Type B pancreatic cell (in vitro differentiated cells): Measurements from ENCODE around the gene CHKB. TPM values are rescaled to one million over a fixed set of nuclear protein-coding genes. Genes with fewer than 3 reads are reported as not detected.

Experiments
- DNase-seq: peaks from one replicate; pipeline ENCODE4 v3.0.0; 2021; ENCODE audit warnings: mixed read lengths; ENCODE audit not compliant: unreplicated experiment; ENCODE audit errors: extremely low spot score
- H3K27ac Mint-ChIP-seq: 2 replicates; pipeline ENCODE4 v1.8.0; 2021; ENCODE audit warnings: mild to moderate bottlenecking, mixed read lengths
- H3K27me3 Mint-ChIP-seq: 2 replicates; pipeline ENCODE4 v1.8.0; 2021; ENCODE audit warnings: mixed read lengths
- H3K36me3 Mint-ChIP-seq: 2 replicates; pipeline ENCODE4 v1.8.0; 2021; ENCODE audit warnings: mixed read lengths
- H3K4me1 Mint-ChIP-seq: one replicate; pipeline ENCODE4 v1.8.0; 2021; ENCODE audit warnings: mixed read lengths; ENCODE audit not compliant: unreplicated experiment
- H3K4me3 Mint-ChIP-seq: 2 replicates; pipeline ENCODE4 v1.8.0; 2021; ENCODE audit warnings: mild to moderate bottlenecking, mixed read lengths
- H3K9me3 Mint-ChIP-seq: 2 replicates; pipeline ENCODE4 v1.8.0; 2021; ENCODE audit warnings: mixed read lengths
- total RNA-seq: library from RNA; stranded (reverse); gene quantifications from 2 replicates; pipeline ENCODE4 v1.2.1, GENCODE V29; 2021; ENCODE audit warnings: low replicate concordance
- TF ChIP-seq, protein P1 (sequence below): fragments of 200-600 bp; sonication (generic); conservative IDR thresholded peaks from 2 replicates; pipeline ENCODE4 v1.5.0; 2021; ENCODE audit warnings: antibody characterized with exemption, mild to moderate bottlenecking

Gene CHKB
- total RNA-seq, 1 donor from 2014 or later = 96.9 TPM

DNA sequence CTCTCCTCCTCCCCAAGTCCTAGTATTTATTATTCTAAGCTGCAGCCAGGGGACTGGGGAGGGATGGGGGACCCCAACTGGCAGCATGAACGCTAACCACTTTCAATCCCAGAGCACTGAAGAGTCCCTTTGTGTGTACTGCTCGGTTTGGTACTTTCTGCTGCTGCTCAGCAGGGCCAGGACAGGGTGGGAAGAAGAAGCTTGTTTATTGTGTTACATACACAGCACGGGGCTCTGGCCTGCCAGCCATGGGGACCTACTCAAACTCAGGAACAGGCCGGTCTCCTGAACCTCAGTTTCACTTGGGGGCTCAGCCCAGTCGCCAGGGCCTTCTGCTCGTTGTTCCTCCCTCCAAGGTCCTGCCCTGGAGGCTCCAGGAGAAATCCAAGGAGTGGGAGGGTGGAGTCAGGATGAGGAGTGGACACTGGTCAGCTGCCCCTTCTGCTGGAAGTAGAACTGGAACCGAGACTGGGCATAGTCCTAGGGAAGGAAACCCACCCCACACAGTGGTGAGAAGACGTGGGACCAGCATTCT is 3.8 kb downstream of the CHKB start:
- Mint-ChIP-seq H3K9me3 (no peaks in the 10 kb centered on the region), H3K4me1 (peaks cover 6% of the 10 kb centered on the region), H3K36me3 (peaks cover 3% of the 10 kb centered on the region), H3K4me3 (no peak overlapping the region), H3K27me3 (no peaks in the 10 kb centered on the region), H3K27ac (no peak overlapping the region)
- TF ChIP-seq, protein P1, sequence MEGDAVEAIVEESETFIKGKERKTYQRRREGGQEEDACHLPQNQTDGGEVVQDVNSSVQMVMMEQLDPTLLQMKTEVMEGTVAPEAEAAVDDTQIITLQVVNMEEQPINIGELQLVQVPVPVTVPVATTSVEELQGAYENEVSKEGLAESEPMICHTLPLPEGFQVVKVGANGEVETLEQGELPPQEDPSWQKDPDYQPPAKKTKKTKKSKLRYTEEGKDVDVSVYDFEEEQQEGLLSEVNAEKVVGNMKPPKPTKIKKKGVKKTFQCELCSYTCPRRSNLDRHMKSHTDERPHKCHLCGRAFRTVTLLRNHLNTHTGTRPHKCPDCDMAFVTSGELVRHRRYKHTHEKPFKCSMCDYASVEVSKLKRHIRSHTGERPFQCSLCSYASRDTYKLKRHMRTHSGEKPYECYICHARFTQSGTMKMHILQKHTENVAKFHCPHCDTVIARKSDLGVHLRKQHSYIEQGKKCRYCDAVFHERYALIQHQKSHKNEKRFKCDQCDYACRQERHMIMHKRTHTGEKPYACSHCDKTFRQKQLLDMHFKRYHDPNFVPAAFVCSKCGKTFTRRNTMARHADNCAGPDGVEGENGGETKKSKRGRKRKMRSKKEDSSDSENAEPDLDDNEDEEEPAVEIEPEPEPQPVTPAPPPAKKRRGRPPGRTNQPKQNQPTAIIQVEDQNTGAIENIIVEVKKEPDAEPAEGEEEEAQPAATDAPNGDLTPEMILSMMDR = no peak
- DNase-seq = no peak

DNA sequence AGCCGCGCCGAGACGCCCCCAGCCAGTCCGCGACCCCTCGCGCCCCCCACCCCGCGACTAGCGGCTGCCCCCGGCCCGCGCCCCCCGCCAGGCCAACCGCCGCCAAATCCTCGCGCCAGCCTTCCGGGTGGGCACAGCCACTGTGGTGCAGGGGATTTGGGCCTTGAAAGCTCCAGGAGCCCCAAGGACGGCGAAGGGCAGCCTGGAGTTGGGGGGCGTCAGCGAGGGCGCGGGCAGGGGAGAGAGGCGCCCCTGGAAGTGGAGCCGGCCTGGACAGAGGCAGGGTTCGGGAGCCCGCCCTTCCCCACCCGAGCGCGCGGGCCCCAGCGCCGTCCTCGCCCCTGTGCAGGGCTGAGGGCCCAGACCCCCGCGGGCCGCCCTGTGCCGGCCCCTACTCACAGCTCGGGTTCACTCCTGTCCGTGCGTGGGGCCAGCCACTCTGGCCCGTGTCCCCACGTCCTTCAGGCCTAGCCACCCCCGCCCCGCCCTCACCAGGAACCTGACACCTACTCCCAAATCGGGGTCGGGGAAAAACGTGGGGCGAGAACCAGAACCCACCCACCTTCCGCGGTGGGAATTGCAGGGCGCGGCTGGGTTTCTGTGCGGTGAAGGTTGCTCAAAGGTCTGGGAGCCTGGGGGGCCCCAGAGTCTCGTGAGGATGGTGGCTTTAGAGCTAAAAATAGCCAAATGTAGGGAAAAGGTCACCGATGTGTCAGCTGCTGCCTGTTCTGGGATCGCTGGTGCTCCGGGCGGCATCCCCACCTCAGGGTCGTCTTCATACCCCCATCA is 4.5 kb downstream of the CHKB start, which contains the start of gene CPT1B:
Gene CPT1B (minus strand): TSS at position 441 of the 789 bp plus-strand sequence. CDS start 512 bp downstream, outside the sequence.
- no peak within 1 kb of the TSS for H3K27ac Mint-ChIP-seq
- DNase-seq = no peak
- peaks cover 3% of the 10 kb centered on the region for H3K36me3 Mint-ChIP-seq
- H3K27me3 Mint-ChIP-seq = no peaks in the 10 kb centered on the region
- H3K9me3 Mint-ChIP-seq = no peaks in the 10 kb centered on the region
- TF ChIP-seq, protein P1 = no peak
- no peak within 1 kb of the TSS for H3K4me3 Mint-ChIP-seq
- H3K4me1 Mint-ChIP-seq = peaks cover under 1% of the 10 kb centered on the region

DNA sequence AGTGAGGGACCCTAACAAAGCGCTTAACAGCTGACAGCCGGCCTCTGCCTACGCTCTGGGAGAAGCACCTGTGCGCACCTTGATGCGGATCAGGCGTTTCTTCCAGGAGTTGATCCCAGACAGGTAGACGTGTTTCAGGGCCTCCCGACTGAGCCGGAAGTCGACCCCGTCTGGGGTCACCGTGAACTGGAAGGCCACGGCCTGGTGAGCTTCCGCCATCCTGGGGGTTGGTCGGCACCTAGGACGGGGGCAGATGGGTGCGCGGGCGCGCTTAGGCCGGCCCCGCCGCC is 5.0 kb downstream of the CHKB start:
- Mint-ChIP-seq H3K4me3 (no peak overlapping the region), H3K9me3 (no peaks in the 10 kb centered on the region), H3K27me3 (no peaks in the 10 kb centered on the region), H3K36me3 (peaks cover 3% of the 10 kb centered on the region), H3K27ac (no peak overlapping the region), H3K4me1 (no peaks in the 10 kb centered on the region)
- no peak for DNase-seq
- TF ChIP-seq, protein P1 = no peak

DNA sequence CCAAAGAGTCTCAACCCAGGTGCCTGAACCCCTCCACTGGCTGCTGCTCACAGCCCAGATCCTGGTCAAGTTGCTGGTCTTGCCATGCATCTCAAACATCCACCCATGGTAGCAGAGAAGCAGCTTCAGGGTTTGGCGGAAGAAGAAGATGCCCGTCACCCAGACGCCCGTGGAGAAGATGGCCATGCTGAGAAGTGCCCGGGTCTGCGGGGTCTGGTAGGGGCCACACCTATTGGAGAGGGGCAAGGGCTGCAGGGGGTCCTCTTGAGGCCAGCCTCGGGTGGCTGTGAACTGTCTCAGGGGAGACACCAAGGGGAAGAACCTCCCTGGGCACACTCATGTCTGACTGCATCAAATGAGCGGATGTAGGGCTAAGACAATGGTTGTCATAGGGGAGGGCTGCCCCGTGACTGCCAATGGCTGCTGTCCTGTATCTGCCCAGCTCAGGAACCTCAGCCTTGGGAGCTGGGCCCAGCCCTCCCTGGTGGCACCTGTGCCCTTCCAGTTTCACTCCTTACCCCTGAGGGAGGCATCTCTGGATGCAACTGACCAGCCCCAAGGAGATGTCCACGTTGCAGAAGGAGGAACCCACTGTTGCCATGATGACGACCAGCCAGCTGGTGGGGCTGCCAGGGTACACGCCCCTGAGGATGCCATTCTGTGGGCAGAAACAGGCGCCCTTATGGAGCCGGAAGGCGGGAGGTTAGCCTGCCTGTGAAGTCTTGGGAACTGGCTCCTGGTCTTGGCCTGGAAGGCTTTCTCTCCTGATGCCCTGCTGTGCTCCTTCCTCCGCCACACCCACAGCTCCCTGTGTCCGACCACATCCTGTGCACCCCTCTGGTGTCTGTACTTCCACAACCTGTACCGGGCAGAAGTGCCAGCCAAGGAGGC is 5.6 kb downstream of the CHKB start:
- no peak overlapping the region for H3K4me3 Mint-ChIP-seq
- no peak for DNase-seq
- H3K27ac Mint-ChIP-seq = no peak overlapping the region
- TF ChIP-seq, protein P1 = no peak
- H3K4me1 Mint-ChIP-seq = no peaks in the 10 kb centered on the region
- H3K36me3 Mint-ChIP-seq = peaks cover 3% of the 10 kb centered on the region
- H3K9me3 Mint-ChIP-seq = no peaks in the 10 kb centered on the region
- H3K27me3 Mint-ChIP-seq = no peaks in the 10 kb centered on the region

DNA sequence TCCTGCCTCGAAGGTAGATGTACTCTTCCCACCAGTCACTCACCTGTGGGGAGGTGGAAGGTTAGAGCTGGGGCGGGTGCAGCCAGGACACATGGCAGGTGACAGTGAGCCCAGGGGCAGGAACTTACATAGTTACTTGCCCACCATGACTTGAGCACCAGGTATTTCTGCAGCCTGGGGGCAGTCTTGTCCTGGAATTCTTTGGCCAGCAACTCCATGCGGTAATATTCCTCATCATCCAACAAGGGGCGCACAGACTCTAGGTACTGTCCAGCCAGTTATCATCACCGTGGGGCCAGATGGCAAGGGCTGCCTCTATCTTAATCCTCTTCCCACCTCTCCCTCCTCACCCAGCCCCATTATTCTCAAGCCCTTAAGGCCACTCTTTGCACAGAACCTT is 6.6 kb downstream of the CHKB start:
- no peaks in the 10 kb centered on the region for H3K9me3 Mint-ChIP-seq
- H3K27ac Mint-ChIP-seq = no peak overlapping the region
- H3K36me3 Mint-ChIP-seq = peaks cover 3% of the 10 kb centered on the region

More for the DNA sequence above, 6.6 kb downstream of the CHKB start:
- Mint-ChIP-seq H3K27me3 (no peaks in the 10 kb centered on the region), H3K4me3 (no peak overlapping the region), H3K4me1 (no peaks in the 10 kb centered on the region)
- TF ChIP-seq, protein P1 = peak; percentile 59
- no peak for DNase-seq
